ENCODE results near the gene GPS2.

- TF ChIP-seq CREB1 (CRISPR knock-in tag; IDR thresholded peaks at IDR 0.05; ENCODE audit: low read depth): no peak
- no peak for TF ChIP-seq CTCF (conservative IDR thresholded peaks at IDR 0.05; ENCODE audit: low read depth in 2 of 2)
These were observed 30.2 kb downstream of the GPS2 start for GRCh38 chr17:7284911-7285310.
